ENCODE data around the gene ENO2. TPM values are rescaled to one million over a fixed set of nuclear protein-coding genes. Genes with fewer than 3 reads are reported as not detected.
A peak's percentile ranks its signal among the peaks of the same experiment; 100 is the strongest.

The ENO2 gene
- polyA plus RNA-seq, 1 of the 3 experiments (the other 2 are of a cell fraction): 50.6 TPM

DNA sequence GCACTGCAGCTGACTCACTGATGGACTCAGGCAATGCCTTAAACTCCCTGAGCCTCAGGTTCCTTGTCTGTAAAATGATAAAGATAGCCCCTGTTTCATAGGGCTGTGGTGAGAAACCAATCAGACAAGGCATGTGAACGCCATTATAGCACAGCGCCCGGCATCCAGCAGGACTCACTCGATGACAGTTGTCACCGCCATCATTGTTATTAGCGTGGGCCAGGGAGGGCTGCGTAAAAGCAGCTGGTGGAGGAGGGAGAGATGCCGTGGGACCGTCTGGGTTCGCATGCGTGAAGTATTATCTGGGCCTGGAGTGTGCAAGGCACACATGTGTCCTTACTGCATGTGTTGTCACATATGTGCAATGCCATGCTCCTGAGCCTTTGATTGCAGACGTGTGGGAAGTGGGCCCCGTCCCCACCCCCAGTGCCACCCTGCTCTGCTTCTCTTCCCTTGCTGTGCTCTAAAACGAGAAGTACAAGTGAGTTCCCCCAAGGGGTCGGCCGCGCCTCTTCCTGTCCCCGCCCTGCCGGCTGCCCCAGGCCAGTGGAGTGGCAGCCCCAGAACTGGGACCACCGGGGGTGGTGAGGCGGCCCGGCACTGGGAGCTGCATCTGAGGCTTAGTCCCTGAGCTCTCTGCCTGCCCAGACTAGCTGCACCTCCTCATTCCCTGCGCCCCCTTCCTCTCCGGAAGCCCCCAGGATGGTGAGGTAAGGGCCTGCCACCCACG is 36.6 kb downstream of the ENO2 start, which contains the start of gene PTPN6:
Gene PTPN6 (plus strand): TSS at position 546 of the 730 bp plus-strand sequence. CDS start 157 bp downstream, at position 703.
- Histone ChIP-seq H2AFZ (ENCODE audit: low read depth) (no peak within 1 kb of the TSS), H3K9me2 (no peaks in the 10 kb centered on the region), H3K27me3 (ENCODE audit: insufficient read depth) (no peaks in the 10 kb centered on the region), H3K27ac (ENCODE audit: low read depth in 2 of 2, low read length in 1 of 2) (no peak within 1 kb of the TSS), H3K4me2 (no peak within 1 kb of the TSS), H3F3A (replicated peaks; ENCODE audit: insufficient read depth) (no peaks in the 10 kb centered on the region), H3K9me3 (no peaks in the 10 kb centered on the region), H3K9ac (no peak within 1 kb of the TSS), H4K20me1 (ENCODE audit: insufficient read depth) (no peaks in the 10 kb centered on the region), H3K4me3 (ENCODE audit: low read depth in 2 of 2, low read length in 1 of 2) (no peak within 1 kb of the TSS), H3K79me2 (ENCODE audit: insufficient read depth) (no peaks in the 10 kb centered on the region), H3K4me1 (ENCODE audit: control insufficient read depth in 1 of 2, insufficient read depth in 2 of 2, low read depth in 1 of 2, low read length in 1 of 2) (no peaks in the 10 kb centered on the region), H3K36me3 (replicated peaks in 1 of 2; ENCODE audit: control insufficient read depth in 1 of 2, insufficient read depth in 2 of 2, low read length in 1 of 2) (peaks cover 0 to 3% of the 10 kb centered on the region in 2 experiments)
- CTCF ChIA-PET: interaction anchor here (0.8 to 2.9 kb wide), 2 partner anchors 26 to 160 kb away, joined by 3 to 10 read pairs; no protein-coding TSS in a partner anchor
- WGBS (ENCODE audit: low lambda C conversion rate): 95% methylated on average over 14 of the region's 25 CpGs
- no peak for TF ChIP-seq PBX3 (IDR thresholded peaks at IDR 0.05)
- TF ChIP-seq CHD2 (IDR thresholded peaks at IDR 0.05; ENCODE audit: low read length, partially characterized antibody): no peak
- TF ChIP-seq, protein P1, sequence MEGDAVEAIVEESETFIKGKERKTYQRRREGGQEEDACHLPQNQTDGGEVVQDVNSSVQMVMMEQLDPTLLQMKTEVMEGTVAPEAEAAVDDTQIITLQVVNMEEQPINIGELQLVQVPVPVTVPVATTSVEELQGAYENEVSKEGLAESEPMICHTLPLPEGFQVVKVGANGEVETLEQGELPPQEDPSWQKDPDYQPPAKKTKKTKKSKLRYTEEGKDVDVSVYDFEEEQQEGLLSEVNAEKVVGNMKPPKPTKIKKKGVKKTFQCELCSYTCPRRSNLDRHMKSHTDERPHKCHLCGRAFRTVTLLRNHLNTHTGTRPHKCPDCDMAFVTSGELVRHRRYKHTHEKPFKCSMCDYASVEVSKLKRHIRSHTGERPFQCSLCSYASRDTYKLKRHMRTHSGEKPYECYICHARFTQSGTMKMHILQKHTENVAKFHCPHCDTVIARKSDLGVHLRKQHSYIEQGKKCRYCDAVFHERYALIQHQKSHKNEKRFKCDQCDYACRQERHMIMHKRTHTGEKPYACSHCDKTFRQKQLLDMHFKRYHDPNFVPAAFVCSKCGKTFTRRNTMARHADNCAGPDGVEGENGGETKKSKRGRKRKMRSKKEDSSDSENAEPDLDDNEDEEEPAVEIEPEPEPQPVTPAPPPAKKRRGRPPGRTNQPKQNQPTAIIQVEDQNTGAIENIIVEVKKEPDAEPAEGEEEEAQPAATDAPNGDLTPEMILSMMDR (IDR thresholded peaks at IDR 0.05): no peak
- TF ChIP-seq JUND (IDR thresholded peaks at IDR 0.05): no peak
- TF ChIP-seq SIN3A (IDR thresholded peaks at IDR 0.05; ENCODE audit: borderline replicate concordance, low read depth, low read length): no peak
- no peak for TF ChIP-seq TEAD4 (IDR thresholded peaks at IDR 0.05; ENCODE audit: borderline replicate concordance, insufficient read depth)
- DNase-seq: peak; percentile 11
- POLR2A ChIA-PET: no interaction called here

- Histone ChIP-seq H2AFZ (ENCODE audit: low read depth) (no peak overlapping the region), H3K9me3 (no peaks in the 10 kb centered on the region), H3K9ac (no peak overlapping the region), H3K79me2 (ENCODE audit: insufficient read depth) (no peaks in the 10 kb centered on the region), H3K4me3 (ENCODE audit: low read depth in 2 of 2, low read length in 1 of 2) (no peak overlapping the region), H3K9me2 (no peaks in the 10 kb centered on the region), H3K36me3 (replicated peaks in 1 of 2; ENCODE audit: control insufficient read depth in 1 of 2, insufficient read depth in 2 of 2, low read length in 1 of 2) (peaks cover 0 to 3% of the 10 kb centered on the region in 2 experiments), H3K4me1 (ENCODE audit: control insufficient read depth in 1 of 2, insufficient read depth in 2 of 2, low read depth in 1 of 2, low read length in 1 of 2) (no peaks in the 10 kb centered on the region), H3K4me2 (no peak overlapping the region), H3K27me3 (ENCODE audit: insufficient read depth) (no peaks in the 10 kb centered on the region), H3F3A (replicated peaks; ENCODE audit: insufficient read depth) (no peaks in the 10 kb centered on the region), H3K27ac (ENCODE audit: low read depth in 2 of 2, low read length in 1 of 2) (no peak overlapping the region), H4K20me1 (ENCODE audit: insufficient read depth) (no peaks in the 10 kb centered on the region)
- DNase-seq: peak; percentile 18
- ChIA-PET POLR2A (no interaction called here), CTCF (interaction anchor here (0.8 to 1.9 kb wide), 4 partner anchors 11 to 160 kb away, joined by 3 to 7 read pairs (median 6); no protein-coding TSS in a partner anchor)
- 84% methylated on average over 12 of the region's 20 CpGs for WGBS (ENCODE audit: low lambda C conversion rate)
- TF ChIP-seq MAX (IDR thresholded peaks at IDR 0.05; ENCODE audit: low read depth): no peak
- no peak for TF ChIP-seq USF1 (IDR thresholded peaks at IDR 0.05; ENCODE audit: borderline replicate concordance, low read depth)
- no peak for TF ChIP-seq SMC3 (IDR thresholded peaks at IDR 0.05; ENCODE audit: low read depth, low read length)
- TF ChIP-seq ELF1 (IDR thresholded peaks at IDR 0.05): no peak
- TF ChIP-seq, protein P1 (IDR thresholded peaks at IDR 0.05): no peak
- TF ChIP-seq FOSL2 (IDR thresholded peaks at IDR 0.05; ENCODE audit: borderline replicate concordance, low read depth): no peak
- TF ChIP-seq, protein P2, sequence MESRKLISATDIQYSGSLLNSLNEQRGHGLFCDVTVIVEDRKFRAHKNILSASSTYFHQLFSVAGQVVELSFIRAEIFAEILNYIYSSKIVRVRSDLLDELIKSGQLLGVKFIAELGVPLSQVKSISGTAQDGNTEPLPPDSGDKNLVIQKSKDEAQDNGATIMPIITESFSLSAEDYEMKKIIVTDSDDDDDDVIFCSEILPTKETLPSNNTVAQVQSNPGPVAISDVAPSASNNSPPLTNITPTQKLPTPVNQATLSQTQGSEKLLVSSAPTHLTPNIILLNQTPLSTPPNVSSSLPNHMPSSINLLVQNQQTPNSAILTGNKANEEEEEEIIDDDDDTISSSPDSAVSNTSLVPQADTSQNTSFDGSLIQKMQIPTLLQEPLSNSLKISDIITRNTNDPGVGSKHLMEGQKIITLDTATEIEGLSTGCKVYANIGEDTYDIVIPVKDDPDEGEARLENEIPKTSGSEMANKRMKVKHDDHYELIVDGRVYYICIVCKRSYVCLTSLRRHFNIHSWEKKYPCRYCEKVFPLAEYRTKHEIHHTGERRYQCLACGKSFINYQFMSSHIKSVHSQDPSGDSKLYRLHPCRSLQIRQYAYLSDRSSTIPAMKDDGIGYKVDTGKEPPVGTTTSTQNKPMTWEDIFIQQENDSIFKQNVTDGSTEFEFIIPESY (IDR thresholded peaks at IDR 0.05; ENCODE audit: borderline replicate concordance, low read depth): no peak
- no peak for TF ChIP-seq RAD21 (IDR thresholded peaks at IDR 0.05; ENCODE audit: low read length)
- no peak for TF ChIP-seq MEF2A (IDR thresholded peaks at IDR 0.05; ENCODE audit: borderline replicate concordance, low read depth)
- no peak for TF ChIP-seq TAF1 (IDR thresholded peaks at IDR 0.05; ENCODE audit: borderline replicate concordance, low read depth, low read length)
- no peak for TF ChIP-seq RXRA (IDR thresholded peaks at IDR 0.05; ENCODE audit: borderline replicate concordance, low read depth)
- no peak for TF ChIP-seq NRF1 (IDR thresholded peaks at IDR 0.05; ENCODE audit: low read depth, low read length)
- no peak for TF ChIP-seq TEAD4 (IDR thresholded peaks at IDR 0.05; ENCODE audit: borderline replicate concordance, insufficient read depth)
- no peak for TF ChIP-seq POLR2AphosphoS5 (IDR thresholded peaks at IDR 0.05; ENCODE audit: low read depth, low read length)
These were observed 37.3 kb downstream of the ENO2 start for GRCh38 chr12:6951551-6952120.

Data from SK-N-SH (cell line).